Muscle layer of duodenum (tissue), 2 donors: ENCODE data around the gene CNNM2.
"Not testable (repeated sequence)": the region's sequence is repeated elsewhere in the genome, so short reads cannot be mapped to it uniquely, and the experiment has no call there.

ENCODE experiments used
- H3K27ac ChIP-seq: one replicate; pipeline ENCODE4 v1.7.0; 2013; ENCODE audit warnings: mild to moderate bottlenecking, low read length
- H3K27me3 ChIP-seq: one replicate; pipeline ENCODE4 v1.7.0; 2013; ENCODE audit warnings: low read depth, mild to moderate bottlenecking, control low read depth, low read length
- H3K36me3 ChIP-seq, 2 donors: one replicate each; pipeline ENCODE4 v1.7.0; 2013; ENCODE audit warnings: low read length in 2 of 2, control low read depth in 1 of 2, mild to moderate bottlenecking in 1 of 2; ENCODE audit not compliant: insufficient read depth in 2 of 2, control insufficient read depth in 1 of 2
- H3K4me1 ChIP-seq, 2 donors: one replicate each; pipeline ENCODE4 v1.7.0; 2013; ENCODE audit warnings: low read length in 2 of 2, mild to moderate bottlenecking in 2 of 2, control low read depth in 1 of 2, moderate library complexity in 1 of 2; ENCODE audit not compliant: insufficient read depth in 2 of 2, control insufficient read depth in 1 of 2
- H3K4me3 ChIP-seq, 2 donors: one replicate each; pipeline ENCODE4 v1.7.0; 2013; ENCODE audit warnings: low read length in 2 of 2, low read depth in 1 of 2, mild to moderate bottlenecking in 1 of 2
- H3K9me3 ChIP-seq, 2 donors: one replicate each; pipeline ENCODE4 v1.7.0; 2013; ENCODE audit warnings: low read length in 2 of 2, control low read depth in 1 of 2, mild to moderate bottlenecking in 1 of 2; ENCODE audit not compliant: control insufficient read depth in 1 of 2
- donor health status: healthy.

The CNNM2 gene

GRCh38 chr10:102998399-102998907, 80.4 kb downstream of the CNNM2 start:
- Histone ChIP-seq H3K4me3 (no peak overlapping the region), H3K27me3 (no peaks in the 10 kb centered on the region), H3K27ac (no peak overlapping the region), H3K9me3 (no peaks in the 10 kb centered on the region), H3K4me1 (no peaks in the 10 kb centered on the region), H3K36me3 (no peaks in the 10 kb centered on the region)

GRCh38 chr10:103000050-103000449, 82.0 kb downstream of the CNNM2 start:
- H3K9me3 ChIP-seq, H3K27me3 ChIP-seq, H3K27ac ChIP-seq, H3K4me1 ChIP-seq, H3K4me3 ChIP-seq, H3K36me3 ChIP-seq: not testable (repeated sequence)

- Histone ChIP-seq H3K4me3 (no peak overlapping the region), H3K4me1 (no peaks in the 10 kb centered on the region), H3K9me3 (peaks cover 0 to 2% of the 10 kb centered on the region in 2 donors), H3K27me3 (no peaks in the 10 kb centered on the region), H3K36me3 (no peaks in the 10 kb centered on the region), H3K27ac (no peak overlapping the region)
Measured at GRCh38 chr10:103007017-103007416, 88.9 kb downstream of the CNNM2 start.

GRCh38 chr10:103013416-103013815, 95.3 kb downstream of the CNNM2 start:
- Histone ChIP-seq H3K27me3 (no peaks in the 10 kb centered on the region), H3K9me3 (no peaks in the 10 kb centered on the region), H3K36me3 (no peaks in the 10 kb centered on the region), H3K4me1 (no peaks in the 10 kb centered on the region), H3K27ac (no peak overlapping the region), H3K4me3 (no peak overlapping the region)

- no peaks in the 10 kb centered on the region for H3K9me3 ChIP-seq
- H3K27ac ChIP-seq, result no peak overlapping the region
- no peaks in the 10 kb centered on the region for H3K4me1 ChIP-seq
- H3K4me3 ChIP-seq, result no peak overlapping the region
- H3K27me3 ChIP-seq, result no peaks in the 10 kb centered on the region
- no peaks in the 10 kb centered on the region for H3K36me3 ChIP-seq
Measured at GRCh38 chr10:103019425-103019824, 101.3 kb downstream of the CNNM2 start.

- Histone ChIP-seq H3K4me3 (no peak overlapping the region), H3K9me3 (no peaks in the 10 kb centered on the region), H3K27me3 (no peaks in the 10 kb centered on the region), H3K36me3 (no peaks in the 10 kb centered on the region), H3K27ac (no peak overlapping the region), H3K4me1 (no peaks in the 10 kb centered on the region)
Measured at GRCh38 chr10:103021150-103021899, 103.2 kb downstream of the CNNM2 start.

- Histone ChIP-seq H3K9me3 (no peaks in the 10 kb centered on the region), H3K27ac (no peak overlapping the region)
Measured at GRCh38 chr10:103021900-103022293, 103.8 kb downstream of the CNNM2 start.

GRCh38 chr10:103025696-103026095, 107.6 kb downstream of the CNNM2 start:
- H3K9me3 ChIP-seq, result no peaks in the 10 kb centered on the region
- no peaks in the 10 kb centered on the region for H3K4me1 ChIP-seq
- no peak overlapping the region for H3K4me3 ChIP-seq
- no peaks in the 10 kb centered on the region for H3K27me3 ChIP-seq
- H3K36me3 ChIP-seq, result no peaks in the 10 kb centered on the region
- H3K27ac ChIP-seq, result no peak overlapping the region

More at GRCh38 chr10:103021900-103022293, 103.8 kb downstream of the CNNM2 start:
- H3K36me3 ChIP-seq, result no peaks in the 10 kb centered on the region
- no peaks in the 10 kb centered on the region for H3K4me1 ChIP-seq
- no peaks in the 10 kb centered on the region for H3K27me3 ChIP-seq
- H3K4me3 ChIP-seq, result no peak overlapping the region

GRCh38 chr10:103038570-103038969, 120.5 kb downstream of the CNNM2 start:
- Histone ChIP-seq H3K27ac (no peak overlapping the region), H3K4me3 (no peak overlapping the region), H3K27me3 (no peaks in the 10 kb centered on the region), H3K4me1 (peaks cover 0 to 2% of the 10 kb centered on the region in 2 donors), H3K9me3 (no peaks in the 10 kb centered on the region), H3K36me3 (no peaks in the 10 kb centered on the region)

- Histone ChIP-seq H3K9me3 (no peaks in the 10 kb centered on the region), H3K4me1 (peaks cover 0 to 11% of the 10 kb centered on the region in 2 donors), H3K27ac (no peak overlapping the region), H3K27me3 (no peaks in the 10 kb centered on the region), H3K4me3 (no peak overlapping the region), H3K36me3 (no peaks in the 10 kb centered on the region)
Measured at GRCh38 chr10:103040418-103040817, 122.3 kb downstream of the CNNM2 start.

GRCh38 chr10:103041391-103041790, 123.3 kb downstream of the CNNM2 start:
- no peak overlapping the region for H3K4me3 ChIP-seq
- H3K27me3 ChIP-seq, result no peaks in the 10 kb centered on the region
- H3K4me1 ChIP-seq, result peaks cover 0 to 16% of the 10 kb centered on the region in 2 donors
- H3K36me3 ChIP-seq, result no peaks in the 10 kb centered on the region
- no peak overlapping the region for H3K27ac ChIP-seq
- H3K9me3 ChIP-seq, result no peaks in the 10 kb centered on the region

GRCh38 chr10:103042129-103042528, 124.0 kb downstream of the CNNM2 start:
- Histone ChIP-seq H3K9me3 (no peaks in the 10 kb centered on the region), H3K27ac (no peak overlapping the region), H3K36me3 (no peaks in the 10 kb centered on the region), H3K27me3 (no peaks in the 10 kb centered on the region), H3K4me1 (peaks cover 0 to 16% of the 10 kb centered on the region in 2 donors), H3K4me3 (no peak overlapping the region)
